RPMI7951 (cell line): ENCODE results near the gene ST7L. TPM values are rescaled to one million over a fixed set of nuclear protein-coding genes. Genes with fewer than 3 reads are reported as not detected.

Experiments used
- DNase-seq: peaks from one replicate; pipeline ENCODE4 v3.0.0-alpha.2; 2012; ENCODE audit warnings: low read depth
- total RNA-seq: library from RNA; depleted of rRNA; stranded (reverse); fragments of >200 nt; shearing (Covaris generic); gene quantifications from 2 replicates; pipeline ENCODE4 v1.2.3, GENCODE V29; 2014

Gene ST7L
- total RNA-seq, 1 experiment from 2014 or later, result 27.4 TPM

- DNase-seq, result no peak
These were observed 69.4 kb downstream of the ST7L start for GRCh38 chr1:112549590-112549989.

- no peak for DNase-seq
These were observed 70.4 kb downstream of the ST7L start for GRCh38 chr1:112548547-112548946.

GRCh38 chr1:112546076-112546475 is 72.9 kb downstream of the ST7L start:
- no peak for DNase-seq

GRCh38 chr1:112544751-112545150 is 74.2 kb downstream of the ST7L start:
- DNase-seq, result no peak

DNA sequence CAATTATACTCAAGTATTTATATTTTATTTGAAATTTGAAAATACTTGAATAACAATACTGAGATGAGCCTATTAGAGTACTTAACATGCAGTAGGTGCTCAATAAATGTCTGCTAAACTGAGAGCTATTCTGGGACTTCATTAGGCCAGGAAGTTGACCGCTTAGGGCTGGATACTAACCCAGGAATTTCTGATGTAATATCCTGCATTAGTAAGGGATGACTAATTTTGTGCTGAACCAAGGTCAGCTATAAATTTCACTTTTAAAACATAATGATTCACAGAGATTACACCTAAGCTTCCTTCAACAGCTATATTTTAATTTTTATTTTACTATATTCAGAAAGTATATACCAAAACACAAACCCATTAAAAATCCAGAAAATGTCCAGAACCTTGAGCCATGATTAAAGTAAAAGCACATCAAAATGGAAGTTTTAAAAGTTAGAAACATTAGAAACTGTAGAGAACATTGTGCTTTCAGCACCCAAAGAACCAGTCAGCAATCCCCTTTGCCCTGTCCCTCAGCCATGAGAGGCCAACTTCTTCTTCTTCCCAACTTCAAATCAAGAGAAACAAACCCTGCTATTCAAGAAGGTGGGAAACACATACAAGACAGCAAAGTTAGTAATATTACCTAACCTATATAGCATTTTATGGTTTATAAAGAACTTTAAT is 74.8 kb downstream of the ST7L start:
- peak; percentile 87 for DNase-seq

GRCh38 chr1:112542206-112542973 is 76.6 kb downstream of the ST7L start:
- no peak for DNase-seq

GRCh38 chr1:112541299-112541698 is 77.6 kb downstream of the ST7L start:
- DNase-seq, result no peak

- peak; percentile 9 for DNase-seq
These were observed 78.6 kb downstream of the ST7L start for GRCh38 chr1:112540226-112540794.

GRCh38 chr1:112538883-112539282 is 80.1 kb downstream of the ST7L start:
- no peak for DNase-seq

DNA sequence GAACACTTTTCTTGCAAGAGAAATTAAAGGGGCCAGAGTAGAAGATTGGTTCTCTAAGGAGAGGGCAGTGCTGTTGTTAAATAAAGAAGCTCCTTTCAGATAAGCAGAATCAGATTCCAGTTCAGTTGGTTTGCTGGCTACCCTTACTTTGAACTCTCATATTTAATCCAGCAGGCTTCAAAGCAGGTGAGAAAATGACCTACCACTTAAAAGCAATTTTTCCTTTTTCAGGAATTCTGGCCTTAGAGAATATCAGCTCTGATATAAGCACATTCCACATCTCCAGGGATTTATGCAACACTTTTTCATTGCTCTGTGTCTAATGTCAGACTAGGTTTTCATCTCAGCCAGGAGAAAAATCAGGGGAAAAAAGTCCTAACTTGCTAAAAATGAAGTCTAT is 81.5 kb downstream of the ST7L start:
- no peak for DNase-seq

- DNase-seq, result no peak
These were observed 82.4 kb downstream of the ST7L start for GRCh38 chr1:112536561-112536960.

GRCh38 chr1:112533029-112533428 is 85.9 kb downstream of the ST7L start:
- DNase-seq, result no peak

DNA sequence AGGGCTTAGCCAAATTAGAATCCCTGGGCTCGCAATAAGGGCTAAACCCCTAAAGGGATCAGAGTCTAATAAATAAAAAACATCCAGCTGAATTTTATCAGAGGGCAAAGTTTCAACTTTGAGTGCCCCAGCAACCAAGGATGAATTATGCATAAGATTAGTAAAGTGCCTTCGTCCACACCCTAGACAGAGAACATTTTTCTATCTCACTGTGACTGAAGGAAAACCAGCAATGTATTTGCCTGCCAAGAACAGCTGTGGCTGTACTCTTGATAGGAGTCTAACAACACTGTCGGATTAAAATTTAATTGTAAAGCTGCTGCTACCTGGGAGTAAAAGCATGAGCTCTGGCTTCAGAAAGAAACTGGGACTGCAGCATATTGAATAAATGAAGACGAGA is 86.9 kb downstream of the ST7L start:
- DNase-seq, result no peak

- no peak for DNase-seq
These were observed 88.1 kb downstream of the ST7L start for GRCh38 chr1:112530832-112531231.

- no peak for DNase-seq
These were observed 89.6 kb downstream of the ST7L start for GRCh38 chr1:112529301-112529700.

GRCh38 chr1:112528076-112528475 is 90.9 kb downstream of the ST7L start:
- no peak for DNase-seq

- DNase-seq, result no peak
These were observed 91.5 kb downstream of the ST7L start for GRCh38 chr1:112527266-112528010.

DNA sequence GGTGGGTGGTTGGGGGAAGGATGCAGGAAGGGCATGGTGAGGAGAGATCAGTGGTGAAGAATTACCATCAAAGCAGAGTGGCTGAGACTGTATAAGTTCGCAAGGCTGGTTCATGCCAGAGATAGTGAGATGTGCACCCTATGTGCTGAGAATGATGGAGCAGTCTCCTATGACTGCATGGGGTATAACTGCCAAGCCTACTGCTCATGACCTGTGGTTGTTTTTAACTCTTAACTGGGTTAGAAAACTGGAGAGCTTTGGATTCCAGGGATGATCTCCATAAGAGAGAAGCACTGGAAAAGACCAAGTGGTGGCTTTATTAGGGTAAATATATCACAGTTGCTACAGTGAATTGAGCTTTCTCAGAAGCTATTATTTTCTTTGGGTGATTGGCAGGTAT is 94.0 kb downstream of the ST7L start:
- DNase-seq, result no peak

DNA sequence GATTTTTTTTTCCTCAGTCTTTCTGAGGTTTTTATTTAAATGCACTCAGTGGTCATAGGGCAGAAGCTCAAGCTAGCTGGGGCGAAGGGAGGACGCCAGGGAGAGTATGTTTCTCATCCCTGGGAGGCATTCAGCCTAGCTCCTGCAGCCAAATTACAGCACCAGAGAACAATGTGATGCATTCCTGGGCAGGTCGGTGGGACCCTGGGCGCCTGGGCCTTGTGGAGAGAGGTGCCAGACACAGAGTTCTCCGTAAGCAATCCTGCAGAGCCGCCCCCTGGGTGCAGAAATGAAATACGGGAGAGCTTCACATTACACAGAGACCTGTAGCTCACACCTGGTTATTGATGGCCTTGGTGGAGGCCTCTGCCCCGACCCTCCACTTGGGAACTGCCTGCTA is 94.7 kb downstream of the ST7L start:
- no peak for DNase-seq

- peak; percentile 93 for DNase-seq
These were observed 96.3 kb downstream of the ST7L start for GRCh38 chr1:112522621-112523020.

GRCh38 chr1:112520166-112520565 is 98.8 kb downstream of the ST7L start:
- no peak for DNase-seq

DNA sequence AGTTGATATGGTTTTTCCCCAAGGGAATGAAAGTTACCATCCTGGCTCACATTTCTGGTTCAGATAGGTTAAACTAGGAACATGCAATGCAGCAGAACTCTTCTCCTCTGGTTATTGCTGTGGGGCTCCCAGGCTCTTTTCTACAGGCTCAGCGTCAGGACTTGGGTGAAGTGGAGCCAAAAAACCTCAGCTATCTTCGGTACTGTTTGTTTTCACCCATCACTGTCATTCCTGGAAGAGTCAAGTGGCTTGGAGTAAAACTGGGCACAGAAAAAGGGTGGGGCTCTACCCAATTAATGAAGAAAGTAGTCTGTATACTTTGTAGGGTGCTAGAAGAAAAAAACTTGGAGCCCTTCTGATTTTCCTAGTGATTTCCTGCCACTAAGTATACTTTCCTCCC is 100.8 kb downstream of the ST7L start:
- no peak for DNase-seq
